Mucosa of descending colon (tissue), 3 donors: ENCODE data around the gene CD55. TPM values are rescaled to one million over a fixed set of nuclear protein-coding genes. Genes with fewer than 3 reads are reported as not detected.

ENCODE experiments used
- ATAC-seq: fragments of 200-7000 bp; cut with Tn5 transposase; one replicate; pipeline ENCODE4 v1.9.1; 2020; ENCODE audit warnings: mild to moderate bottlenecking, moderate library complexity
- DNase-seq, 3 donors: peaks; one replicate each; pipeline ENCODE4 v3.0.0-alpha.2; 2020
- H3K36me3 ChIP-seq: fragments of 200-600 bp; one replicate; pipeline ENCODE4 v1.8.0; 2021; ENCODE audit warnings: low read depth, mild to moderate bottlenecking
- H3K4me1 ChIP-seq: fragments of 200-600 bp; one replicate; pipeline ENCODE4 v1.8.0; 2021; ENCODE audit warnings: low read depth, mild to moderate bottlenecking
- H3K4me3 ChIP-seq: fragments of 200-600 bp; one replicate; pipeline ENCODE4 v1.8.0; 2021; ENCODE audit warnings: mild to moderate bottlenecking
- H3K9me3 ChIP-seq: fragments of 200-600 bp; one replicate; pipeline ENCODE4 v1.8.0; 2021; ENCODE audit warnings: mild to moderate bottlenecking
- intact Hi-C, 2 donors: fragments of 100-400 bp; cut with DNase I in 1 of 2; cut with micrococcal nuclease in 1 of 2; formaldehyde crosslinking; loops; one replicate each; pipeline versions ENCODE4 v1.11.0 to v1.11.1; 2022; cut with DNase I, micrococcal nuclease
- total RNA-seq, 3 donors: library from RNA; stranded (reverse); fragmentation: NEBNext Ultra II Directional in 2 of 3; extraction: Animal tissue kit (Norgen Biotek cat#: 25700) in 2 of 3; gene quantifications; one replicate each; pipeline versions ENCODE4 v1.2.1 to v1.2.4, GENCODE V29; 2021 to 2023
- TF ChIP-seq, protein P1 (sequence below): fragments of 200-600 bp; IDR thresholded peaks from one replicate; pipeline ENCODE4 v1.8.0; 2022; ENCODE audit warnings: antibody characterized with exemption, mild to moderate bottlenecking
- donor health status: DM: no; HTN: no; CAD: no; lungs with moderate emphysema.
- donor health status: DM: no; HTN: no; CAD: no.
- donor health status: DM: no; HTN: yes; CAD: no.

CD55 gene
- total RNA-seq, 3 donors from 2014 or later = 40.1 to 53.0 (median 50.8) TPM

DNA sequence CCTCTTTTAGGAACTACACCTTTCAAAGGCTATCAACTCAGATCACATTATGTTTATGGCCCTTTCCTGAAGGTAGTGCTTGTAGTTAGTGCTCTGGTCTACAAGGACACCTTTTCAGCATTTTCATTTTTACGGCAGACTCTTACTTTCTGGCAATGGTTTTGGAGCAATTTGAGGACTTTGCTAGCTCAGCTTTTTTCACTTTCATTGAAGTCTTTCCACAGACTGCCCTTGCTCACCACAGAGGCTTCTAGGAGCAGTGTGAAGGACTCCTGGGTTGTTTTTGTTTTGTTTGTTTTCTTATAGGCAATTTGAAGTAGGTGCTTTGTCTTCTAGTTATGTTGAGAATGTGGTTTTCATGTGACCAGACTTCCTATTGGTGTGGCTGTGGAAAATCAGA lies 43.1 kb downstream of the CD55 start:
- intact Hi-C loops = no loop called here
- DNase-seq = no peak

DNA sequence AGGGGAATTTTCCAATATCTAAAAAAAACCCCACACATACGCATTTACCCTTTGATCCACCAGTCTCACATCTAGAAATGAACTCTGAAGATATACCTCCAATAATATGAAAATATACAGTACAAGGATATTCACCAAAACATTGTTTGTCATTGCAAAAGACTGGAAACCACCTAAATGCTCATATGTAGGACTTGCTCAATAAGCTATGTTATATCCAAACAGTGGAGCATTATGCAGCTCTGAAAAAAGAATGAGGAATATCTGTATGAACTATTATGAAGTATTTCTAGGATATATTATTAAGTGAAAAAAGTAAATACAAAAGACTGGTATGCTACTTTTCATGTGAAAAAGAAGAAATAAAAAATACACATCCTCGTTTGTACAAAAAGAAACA lies 43.6 kb downstream of the CD55 start:
- DNase-seq = no peak
- TF ChIP-seq, protein P1, sequence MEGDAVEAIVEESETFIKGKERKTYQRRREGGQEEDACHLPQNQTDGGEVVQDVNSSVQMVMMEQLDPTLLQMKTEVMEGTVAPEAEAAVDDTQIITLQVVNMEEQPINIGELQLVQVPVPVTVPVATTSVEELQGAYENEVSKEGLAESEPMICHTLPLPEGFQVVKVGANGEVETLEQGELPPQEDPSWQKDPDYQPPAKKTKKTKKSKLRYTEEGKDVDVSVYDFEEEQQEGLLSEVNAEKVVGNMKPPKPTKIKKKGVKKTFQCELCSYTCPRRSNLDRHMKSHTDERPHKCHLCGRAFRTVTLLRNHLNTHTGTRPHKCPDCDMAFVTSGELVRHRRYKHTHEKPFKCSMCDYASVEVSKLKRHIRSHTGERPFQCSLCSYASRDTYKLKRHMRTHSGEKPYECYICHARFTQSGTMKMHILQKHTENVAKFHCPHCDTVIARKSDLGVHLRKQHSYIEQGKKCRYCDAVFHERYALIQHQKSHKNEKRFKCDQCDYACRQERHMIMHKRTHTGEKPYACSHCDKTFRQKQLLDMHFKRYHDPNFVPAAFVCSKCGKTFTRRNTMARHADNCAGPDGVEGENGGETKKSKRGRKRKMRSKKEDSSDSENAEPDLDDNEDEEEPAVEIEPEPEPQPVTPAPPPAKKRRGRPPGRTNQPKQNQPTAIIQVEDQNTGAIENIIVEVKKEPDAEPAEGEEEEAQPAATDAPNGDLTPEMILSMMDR = no peak
- H3K9me3 ChIP-seq = no peaks in the 10 kb centered on the region
- H3K4me1 ChIP-seq = no peaks in the 10 kb centered on the region
- intact Hi-C loops = no loop called here
- no peak for ATAC-seq
- H3K36me3 ChIP-seq = no peaks in the 10 kb centered on the region
- H3K4me3 ChIP-seq = no peak overlapping the region

More for the DNA sequence above, 43.1 kb downstream of the CD55 start:
- no peaks in the 10 kb centered on the region for H3K36me3 ChIP-seq
- ATAC-seq = no peak
- no peaks in the 10 kb centered on the region for H3K4me1 ChIP-seq
- H3K9me3 ChIP-seq = no peaks in the 10 kb centered on the region
- TF ChIP-seq, protein P1 = no peak
- H3K4me3 ChIP-seq = no peak overlapping the region

DNA sequence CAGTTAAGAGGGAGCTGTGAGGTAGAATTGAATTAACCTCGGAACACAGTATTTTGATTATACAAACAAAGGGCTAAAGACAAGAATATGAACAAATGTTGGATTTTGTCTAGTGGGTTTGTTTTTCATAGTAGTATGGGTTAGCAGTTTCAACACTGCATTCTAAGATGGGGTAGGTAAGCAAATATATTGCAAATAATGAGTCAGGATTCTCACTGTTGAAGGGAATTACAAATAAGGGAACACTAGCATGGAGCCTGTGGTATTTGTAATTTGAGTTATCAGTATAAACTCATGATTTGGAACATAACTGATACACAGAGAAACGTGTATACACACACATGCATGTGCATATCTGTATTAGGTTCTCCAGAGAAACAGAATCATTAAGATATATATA lies 44.5 kb downstream of the CD55 start:
- no peak for DNase-seq
- no peak for ATAC-seq
- Histone ChIP-seq H3K4me1 (no peaks in the 10 kb centered on the region), H3K36me3 (no peaks in the 10 kb centered on the region), H3K9me3 (no peaks in the 10 kb centered on the region), H3K4me3 (no peak overlapping the region)
- intact Hi-C loops = no loop called here
- TF ChIP-seq, protein P1 = no peak

DNA sequence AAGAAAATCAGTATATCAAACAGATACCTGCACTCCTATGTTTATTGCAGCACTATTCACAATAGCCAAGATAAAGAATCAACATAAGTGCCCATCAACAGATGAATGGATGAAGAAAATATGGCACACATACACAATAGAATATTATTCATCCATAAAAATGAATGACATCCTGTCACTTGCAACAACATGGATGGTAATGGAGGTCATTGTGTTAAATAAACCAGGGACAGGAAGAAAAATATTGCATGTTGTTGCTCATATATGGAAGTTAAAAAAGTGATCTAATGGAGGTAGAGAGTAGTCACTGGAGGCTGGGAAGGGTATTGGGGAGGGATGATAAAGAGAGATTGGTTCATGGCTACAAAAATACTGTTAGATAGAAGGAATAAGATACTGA lies 67.2 kb downstream of the CD55 start:
- H3K4me3 ChIP-seq = no peak overlapping the region
- H3K36me3 ChIP-seq = no peaks in the 10 kb centered on the region
- intact Hi-C loops = no loop called here
- H3K9me3 ChIP-seq = no peaks in the 10 kb centered on the region
- TF ChIP-seq, protein P1 = no peak
- ATAC-seq (no peak), DNase-seq (no peak)
- no peaks in the 10 kb centered on the region for H3K4me1 ChIP-seq

DNA sequence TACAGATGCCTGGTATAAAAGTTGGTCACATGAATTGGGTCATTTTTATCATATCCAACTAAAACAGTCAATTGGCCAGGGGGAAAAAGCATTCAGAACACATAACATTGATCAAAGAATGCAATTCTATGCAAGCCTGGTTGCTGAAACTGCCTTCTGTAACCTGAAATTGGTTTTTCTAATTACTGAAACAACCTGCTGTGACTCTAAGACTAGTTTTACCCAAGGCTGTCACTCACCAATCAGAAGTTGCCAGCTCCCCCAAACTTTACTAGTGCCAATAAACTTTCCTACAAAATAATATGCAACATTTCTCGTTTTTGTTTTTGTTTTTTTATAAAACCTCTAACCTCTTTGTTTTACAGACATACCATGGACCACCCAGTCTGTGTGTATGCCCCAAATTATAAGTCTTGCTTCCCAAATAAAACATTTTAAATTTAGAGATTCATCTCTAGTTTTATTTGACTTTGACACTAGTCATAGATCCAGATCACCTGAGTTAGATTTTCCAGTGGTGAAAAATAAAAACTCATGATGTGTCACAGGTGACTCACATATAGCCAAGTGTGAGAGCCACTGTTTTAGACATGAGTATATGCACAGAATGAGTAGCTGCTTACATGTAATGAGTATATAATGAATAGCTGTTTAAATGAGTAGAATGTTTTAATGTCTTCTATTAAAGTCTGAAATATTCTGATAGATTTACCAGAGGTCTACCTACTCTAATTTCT lies 68.4 kb downstream of the CD55 start:
- Histone ChIP-seq H3K4me1 (no peaks in the 10 kb centered on the region), H3K36me3 (no peaks in the 10 kb centered on the region), H3K4me3 (no peak overlapping the region), H3K9me3 (no peaks in the 10 kb centered on the region)
- DNase-seq = no peak
- intact Hi-C loops = no loop called here
- TF ChIP-seq, protein P1 = no peak
- ATAC-seq = no peak
